ENCODE data around the gene CYP4F8. TPM values are rescaled to one million over a fixed set of nuclear protein-coding genes. Genes with fewer than 3 reads are reported as not detected.

The CYP4F8 gene
- total RNA-seq, 1 donor from 2014 or later, result not detected

DNA sequence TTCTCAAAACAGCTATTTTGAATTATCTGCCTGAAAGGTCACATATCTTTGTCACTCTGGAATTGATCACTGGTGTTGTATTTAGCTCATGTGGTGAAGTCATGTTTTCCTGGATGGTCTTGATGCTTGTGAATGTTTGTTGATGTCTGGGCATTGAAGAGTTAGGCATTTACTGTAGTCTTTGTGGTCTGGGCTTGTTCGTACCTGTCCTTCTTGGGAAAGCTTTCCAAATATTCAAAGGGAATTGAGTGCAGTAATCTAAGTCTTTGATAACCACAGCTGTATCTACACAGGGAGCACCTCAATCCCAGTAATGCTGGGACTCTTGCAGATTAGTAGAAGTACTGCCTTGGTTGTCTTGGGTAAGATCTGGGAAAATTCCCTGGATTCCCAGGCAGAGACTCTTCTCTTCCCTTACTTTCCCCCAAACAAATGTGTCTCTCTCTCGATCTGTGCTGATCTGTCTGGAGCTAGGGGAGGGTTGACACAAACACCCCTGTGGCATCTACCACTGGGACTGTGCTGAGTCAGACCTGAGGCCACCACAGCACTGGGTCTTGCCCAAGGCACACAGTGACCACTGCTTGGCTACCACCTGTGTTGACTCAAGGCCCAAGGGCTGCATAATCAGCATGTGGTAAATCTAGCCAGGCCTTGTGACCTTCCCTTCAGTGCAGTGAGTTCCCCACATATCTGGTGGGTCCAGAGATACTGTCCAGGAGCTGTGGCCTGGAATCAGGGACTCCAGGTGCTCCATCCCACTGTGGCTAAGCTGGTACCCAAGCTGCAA, 20.2 kb downstream of the CYP4F8 start:
- no peaks in the 10 kb centered on the region for H3K36me3 ChIP-seq
- H3F3A ChIP-seq (ENCODE audit: low read depth), result no peaks in the 10 kb centered on the region
- Mint-ChIP-seq H3K27me3 (ENCODE audit: insufficient read depth, low read depth) (peaks cover 2% of the 10 kb centered on the region), H3K9me3 (peaks cover 7% of the 10 kb centered on the region), H3K4me1 (no peaks in the 10 kb centered on the region), H3K36me3 (no peaks in the 10 kb centered on the region), H3K27ac (no peak overlapping the region), H3K4me3 (no peak overlapping the region)
- no peak for DNase-seq (ENCODE audit: low spot score)
- no peaks in the 10 kb centered on the region for H3K4me1 ChIP-seq
- no peaks in the 10 kb centered on the region for H3K79me2 ChIP-seq (ENCODE audit: low read depth)
- no peak for TF ChIP-seq EZH2phosphoT487 (IDR thresholded peaks at IDR 0.05)
- no peak for TF ChIP-seq EZH2 (IDR thresholded peaks at IDR 0.05)
- TF ChIP-seq, protein P1, sequence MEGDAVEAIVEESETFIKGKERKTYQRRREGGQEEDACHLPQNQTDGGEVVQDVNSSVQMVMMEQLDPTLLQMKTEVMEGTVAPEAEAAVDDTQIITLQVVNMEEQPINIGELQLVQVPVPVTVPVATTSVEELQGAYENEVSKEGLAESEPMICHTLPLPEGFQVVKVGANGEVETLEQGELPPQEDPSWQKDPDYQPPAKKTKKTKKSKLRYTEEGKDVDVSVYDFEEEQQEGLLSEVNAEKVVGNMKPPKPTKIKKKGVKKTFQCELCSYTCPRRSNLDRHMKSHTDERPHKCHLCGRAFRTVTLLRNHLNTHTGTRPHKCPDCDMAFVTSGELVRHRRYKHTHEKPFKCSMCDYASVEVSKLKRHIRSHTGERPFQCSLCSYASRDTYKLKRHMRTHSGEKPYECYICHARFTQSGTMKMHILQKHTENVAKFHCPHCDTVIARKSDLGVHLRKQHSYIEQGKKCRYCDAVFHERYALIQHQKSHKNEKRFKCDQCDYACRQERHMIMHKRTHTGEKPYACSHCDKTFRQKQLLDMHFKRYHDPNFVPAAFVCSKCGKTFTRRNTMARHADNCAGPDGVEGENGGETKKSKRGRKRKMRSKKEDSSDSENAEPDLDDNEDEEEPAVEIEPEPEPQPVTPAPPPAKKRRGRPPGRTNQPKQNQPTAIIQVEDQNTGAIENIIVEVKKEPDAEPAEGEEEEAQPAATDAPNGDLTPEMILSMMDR (IDR thresholded peaks at IDR 0.05), result no peak
- no peak overlapping the region for H3K4me3 ChIP-seq
- H3K27me3 ChIP-seq, result no peaks in the 10 kb centered on the region
- H3K4me2 ChIP-seq, result no peak overlapping the region
- H3K27ac ChIP-seq, result no peak overlapping the region
- H3K9me3 ChIP-seq (ENCODE audit: low read depth), result peaks cover 23% of the 10 kb centered on the region
- H3K9ac ChIP-seq, result no peak overlapping the region
- H2AFZ ChIP-seq (replicated peaks), result no peak overlapping the region
- no peaks in the 10 kb centered on the region for H4K20me1 ChIP-seq (ENCODE audit: low read depth)

DNA sequence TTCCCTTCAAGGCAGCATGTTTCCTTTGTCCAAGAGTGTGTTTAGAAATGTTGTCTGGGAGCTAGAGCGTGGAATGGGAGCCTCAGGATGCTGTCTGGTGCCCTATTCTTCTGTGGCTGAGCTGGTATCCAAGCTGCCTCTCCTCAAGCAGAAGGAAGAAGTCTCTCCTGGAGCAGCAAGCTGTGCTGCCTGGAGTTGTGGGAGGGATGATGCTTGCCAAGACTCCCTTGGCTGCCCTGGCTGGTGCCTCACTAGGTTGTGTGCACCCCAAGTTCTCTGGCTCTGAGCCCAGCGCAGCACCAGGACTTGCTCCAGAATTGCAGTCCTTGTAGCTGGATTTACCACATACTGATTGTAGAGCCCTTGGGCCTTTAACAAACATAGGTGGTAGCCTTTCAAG, 21.0 kb downstream of the CYP4F8 start:
- Histone ChIP-seq H3K4me2 (no peak overlapping the region), H3K4me1 (no peaks in the 10 kb centered on the region), H3K36me3 (no peaks in the 10 kb centered on the region), H3K27me3 (no peaks in the 10 kb centered on the region), H3K4me3 (no peak overlapping the region), H3K27ac (no peak overlapping the region), H2AFZ (replicated peaks) (no peak overlapping the region), H3K9ac (no peak overlapping the region), H3K9me3 (ENCODE audit: low read depth) (peaks cover 20% of the 10 kb centered on the region), H4K20me1 (ENCODE audit: low read depth) (no peaks in the 10 kb centered on the region), H3K79me2 (ENCODE audit: low read depth) (no peaks in the 10 kb centered on the region), H3F3A (ENCODE audit: low read depth) (no peaks in the 10 kb centered on the region)
- TF ChIP-seq, protein P1 (IDR thresholded peaks at IDR 0.05), result no peak
- TF ChIP-seq EZH2 (IDR thresholded peaks at IDR 0.05), result no peak
- TF ChIP-seq EZH2phosphoT487 (IDR thresholded peaks at IDR 0.05), result no peak
- Mint-ChIP-seq H3K9me3 (peaks cover 7% of the 10 kb centered on the region), H3K27me3 (ENCODE audit: insufficient read depth, low read depth) (peaks cover 2% of the 10 kb centered on the region), H3K27ac (no peak overlapping the region), H3K36me3 (no peaks in the 10 kb centered on the region), H3K4me3 (no peak overlapping the region), H3K4me1 (no peaks in the 10 kb centered on the region)
- no peak for DNase-seq (ENCODE audit: low spot score)

DNA sequence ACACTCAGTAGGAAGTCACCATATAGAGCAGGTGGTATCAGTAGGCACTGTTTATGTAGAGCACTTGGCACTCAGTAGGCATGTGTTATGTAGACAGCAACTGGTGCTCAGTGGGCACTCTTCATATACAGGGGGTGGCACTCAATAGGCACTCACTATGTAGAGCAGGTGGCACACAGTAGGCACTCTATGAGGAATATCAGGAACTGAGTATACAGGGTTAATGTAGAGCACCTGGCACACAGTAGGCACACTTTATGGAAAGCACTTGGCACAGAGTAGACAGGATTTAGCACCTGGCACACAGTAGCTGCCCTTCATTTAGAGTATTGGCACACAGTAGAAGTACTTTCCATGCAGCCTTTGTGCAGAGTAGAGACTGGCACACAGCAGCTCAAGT, 24.6 kb downstream of the CYP4F8 start:
- no peak overlapping the region for H3K4me3 Mint-ChIP-seq
- no peak overlapping the region for H3K9ac ChIP-seq
- no peak overlapping the region for H2AFZ ChIP-seq (replicated peaks)
- no peaks in the 10 kb centered on the region for H4K20me1 ChIP-seq (ENCODE audit: low read depth)
- peaks cover 10% of the 10 kb centered on the region for H3K9me3 ChIP-seq (ENCODE audit: low read depth)
- no peaks in the 10 kb centered on the region for H3K36me3 ChIP-seq
- H3K4me3 ChIP-seq, result no peak overlapping the region
- H3K27ac Mint-ChIP-seq, result no peak overlapping the region
- no peak for DNase-seq (ENCODE audit: low spot score)
- H3K4me1 Mint-ChIP-seq, result no peaks in the 10 kb centered on the region
- no peak overlapping the region for H3K27ac ChIP-seq
- no peak overlapping the region for H3K4me2 ChIP-seq
- TF ChIP-seq EZH2 (IDR thresholded peaks at IDR 0.05), result no peak
- TF ChIP-seq EZH2phosphoT487 (IDR thresholded peaks at IDR 0.05), result no peak
- TF ChIP-seq, protein P1 (IDR thresholded peaks at IDR 0.05), result no peak
- peaks cover 2% of the 10 kb centered on the region for H3K27me3 Mint-ChIP-seq (ENCODE audit: insufficient read depth, low read depth)
- no peaks in the 10 kb centered on the region for H3F3A ChIP-seq (ENCODE audit: low read depth)
- no peaks in the 10 kb centered on the region for H3K36me3 Mint-ChIP-seq
- H3K9me3 Mint-ChIP-seq, result peaks cover 11% of the 10 kb centered on the region
- H3K4me1 ChIP-seq, result no peaks in the 10 kb centered on the region
- H3K27me3 ChIP-seq, result no peaks in the 10 kb centered on the region
- no peaks in the 10 kb centered on the region for H3K79me2 ChIP-seq (ENCODE audit: low read depth)

Data from neural progenitor cell (in vitro differentiated cells).